GM18526 (cell line): ENCODE measurements around the gene MMD.

Experiments used
- POLR2A ChIP-seq: IDR thresholded peaks from 3 replicates; pipeline ENCODE4 v1.6.1; 2011; ENCODE audit not compliant: insufficient read length; ENCODE audit errors: extremely low read depth

MMD gene

GRCh38 chr17:55414983-55415382 is 6.7 kb downstream of the MMD start:
- no peak for TF ChIP-seq POLR2A

- TF ChIP-seq POLR2A: no peak
Observed at GRCh38 chr17:55413825-55414489, 7.7 kb downstream of the MMD start.

GRCh38 chr17:55411463-55411855 is 10.2 kb downstream of the MMD start:
- no peak for TF ChIP-seq POLR2A

GRCh38 chr17:55410722-55411462 is 10.7 kb downstream of the MMD start:
- TF ChIP-seq POLR2A: no peak

- no peak for TF ChIP-seq POLR2A
Observed at GRCh38 chr17:55409030-55409800, 12.4 kb downstream of the MMD start.

GRCh38 chr17:55407641-55408566 is 13.7 kb downstream of the MMD start:
- TF ChIP-seq POLR2A: no peak

GRCh38 chr17:55405600-55405999 is 16.0 kb downstream of the MMD start:
- no peak for TF ChIP-seq POLR2A

GRCh38 chr17:55402374-55402773 is 19.3 kb downstream of the MMD start:
- no peak for TF ChIP-seq POLR2A

GRCh38 chr17:55398689-55399088 is 22.9 kb downstream of the MMD start:
- TF ChIP-seq POLR2A: no peak

GRCh38 chr17:55395803-55396505 is 25.7 kb downstream of the MMD start:
- TF ChIP-seq POLR2A: no peak

GRCh38 chr17:55394357-55395021 is 27.1 kb downstream of the MMD start:
- TF ChIP-seq POLR2A: no peak

- no peak for TF ChIP-seq POLR2A
Observed at GRCh38 chr17:55391764-55392467, 29.7 kb downstream of the MMD start.

- TF ChIP-seq POLR2A: peak; percentile 17
Observed at GRCh38 chr17:55391244-55391757, 30.3 kb downstream of the MMD start.
